PFSK-1 (cell line): ENCODE data around the gene KCNQ2.

Source experiments
- FOXP2 ChIP-seq: optimal IDR thresholded peaks from 2 replicates; pipeline ENCODE3; 2011; ENCODE audit warnings: borderline replicate concordance, control low read depth, inconsistent platforms; ENCODE audit not compliant: insufficient read depth; ENCODE audit errors: extremely low read length, extremely low read depth
- POLR2AphosphoS5 ChIP-seq: IDR thresholded peaks from 2 replicates; pipeline ENCODE4 v1.6.1; 2012; ENCODE audit warnings: low read depth, mild to moderate bottlenecking, control low read depth, low read length, moderate library complexity
- REST ChIP-seq, 2 experiments: IDR thresholded peaks; 2 replicates each; pipeline versions ENCODE4 v1.6.1 to v1.8.0; 2011 to 2012; ENCODE audit warnings: low read depth in 2 of 2, low read length in 2 of 2, control low read depth in 1 of 2, inconsistent platforms in 1 of 2, mild to moderate bottlenecking in 1 of 2, moderate library complexity in 1 of 2; ENCODE audit not compliant: insufficient read depth in 1 of 2
- SIN3A ChIP-seq: IDR thresholded peaks from 2 replicates; pipeline ENCODE4 v1.6.1; 2012; ENCODE audit warnings: mild to moderate bottlenecking, low read length, moderate library complexity, borderline replicate concordance; ENCODE audit not compliant: insufficient read depth
- TAF1 ChIP-seq: IDR thresholded peaks from 2 replicates; pipeline ENCODE4 v1.6.1; 2012; ENCODE audit warnings: low read length, control low read depth, borderline replicate concordance; ENCODE audit not compliant: insufficient read depth

The KCNQ2 gene

GRCh38 chr20:63406011-63406410 is 66.4 kb downstream of the KCNQ2 start:
- TF ChIP-seq SIN3A (no peak), TAF1 (no peak), FOXP2 (no peak), REST (IDR thresholded peaks at IDR 0.05; ENCODE audit: insufficient read depth in 1 of 2, low read depth in 2 of 2, low read length in 2 of 2) (no peak), POLR2AphosphoS5 (no peak)

- no peak for TF ChIP-seq TAF1
These were observed 67.2 kb downstream of the KCNQ2 start for GRCh38 chr20:63405102-63405730.

GRCh38 chr20:63404129-63405085 is 68.0 kb downstream of the KCNQ2 start:
- no peak for TF ChIP-seq SIN3A
- TF ChIP-seq POLR2AphosphoS5: no peak
- no peak for TF ChIP-seq TAF1
- no peak for TF ChIP-seq REST (IDR thresholded peaks at IDR 0.05; ENCODE audit: insufficient read depth in 1 of 2, low read depth in 2 of 2, low read length in 2 of 2)
- TF ChIP-seq FOXP2: no peak

DNA sequence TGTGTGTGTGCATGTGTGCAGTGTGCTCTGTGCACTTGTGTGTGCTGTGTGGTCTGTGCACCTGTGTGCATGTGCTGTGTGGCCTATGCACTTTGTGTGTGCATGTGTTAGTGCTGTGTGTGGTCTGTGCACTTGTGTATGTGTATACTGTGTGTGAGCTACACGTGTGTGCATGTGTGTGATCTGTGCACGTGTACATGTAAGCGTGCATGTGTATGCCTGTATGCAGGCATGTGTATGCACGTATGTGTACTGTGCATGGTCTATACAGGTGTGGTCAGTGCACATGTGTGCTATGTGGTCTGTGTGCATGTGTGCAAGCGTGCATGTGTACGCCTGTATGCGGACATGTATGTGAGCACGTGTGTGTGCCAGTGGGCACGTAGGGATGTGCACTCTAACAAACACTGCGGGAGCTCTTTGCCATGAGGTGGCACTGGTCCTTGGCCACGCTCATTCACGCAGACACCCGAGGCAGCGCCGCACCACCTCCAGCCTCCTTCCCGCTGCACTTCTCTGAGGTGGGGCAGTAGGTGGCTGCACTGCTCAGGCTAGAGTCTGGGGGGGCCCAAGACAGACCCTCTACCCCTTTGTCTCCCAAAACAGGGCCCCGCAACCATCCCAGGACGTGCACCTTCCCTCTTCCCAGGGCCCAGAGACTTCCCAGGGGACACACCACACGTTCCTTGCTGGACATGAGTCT is 68.9 kb downstream of the KCNQ2 start:
- no peak for TF ChIP-seq TAF1

GRCh38 chr20:63402860-63403220 is 69.6 kb downstream of the KCNQ2 start:
- TF ChIP-seq TAF1: no peak
- no peak for TF ChIP-seq REST (IDR thresholded peaks at IDR 0.05; ENCODE audit: insufficient read depth in 1 of 2, low read depth in 2 of 2, low read length in 2 of 2)
- TF ChIP-seq FOXP2: no peak
- TF ChIP-seq SIN3A: no peak
- no peak for TF ChIP-seq POLR2AphosphoS5
